Measurements from ENCODE around the gene SFTPB.

GRCh38 chr2:85712849-85713612 lies 45.0 kb upstream of the SFTPB start:
- no peak for TF ChIP-seq ZNF8 (CRISPR knock-in tag; IDR thresholded peaks at IDR 0.05)
- no peak for TF ChIP-seq PATZ1 (CRISPR knock-in tag; IDR thresholded peaks at IDR 0.05; ENCODE audit: borderline replicate concordance)
- no peak for TF ChIP-seq TOX (CRISPR knock-in tag; IDR thresholded peaks at IDR 0.05; ENCODE audit: borderline replicate concordance)
- no peak for TF ChIP-seq ISL1 (CRISPR knock-in tag; IDR thresholded peaks at IDR 0.05)
- TF ChIP-seq GLIS3 (CRISPR knock-in tag; IDR thresholded peaks at IDR 0.05), result no peak
- no peak for TF ChIP-seq CREB5 (CRISPR knock-in tag; IDR thresholded peaks at IDR 0.05; ENCODE audit: low read depth)
